IMR-90 (cell line): ENCODE data around the gene GSTT4. TPM values are rescaled to one million over a fixed set of nuclear protein-coding genes. Genes with fewer than 3 reads are reported as not detected.

ENCODE experiments used
- ATAC-seq: fragments of 200-7000 bp; cut with Tn5 transposase; 2 replicates; pipeline ENCODE4 v1.9.1; 2020; ENCODE audit warnings: low read depth, mild to moderate bottlenecking, moderate library complexity
- BruUV-seq: library from RNA; stranded (reverse); fragments of 400-500 nt; replicated peaks from 2 replicates; lab custom pipeline; 2021; lab: Mats Ljungman, UMichigan
- CTCF ChIA-PET: fragments of 300-600 bp; formaldehyde crosslinking; extraction: SDS; loops from one replicate; lab custom pipeline; 2021; ENCODE audit warnings: antibody characterized with exemption; lab: Yijun Ruan, JAX
- POLR2A ChIA-PET: fragments of 300-600 bp; sonication (Branson Sonifier 250); formaldehyde crosslinking; loops from one replicate; lab custom pipeline; 2022; ENCODE audit warnings: antibody characterized with exemption; ENCODE audit not compliant: unreplicated experiment; lab: Charles Lee
- DNase-seq: peaks from one replicate; pipeline ENCODE4 v3.0.0; 2013
- H2AFZ ChIP-seq: replicated peaks from 2 replicates; pipeline ENCODE3; 2013; ENCODE audit warnings: low read length, mild to moderate bottlenecking; ENCODE audit not compliant: poor library complexity
- H2AK5ac ChIP-seq: 2 replicates; pipeline ENCODE4 v1.6.1; 2013; ENCODE audit warnings: low read depth, low read length, inconsistent platforms
- H2AK9ac ChIP-seq: replicated peaks from 2 replicates; pipeline ENCODE3; 2013; ENCODE audit warnings: mild to moderate bottlenecking, low read depth, low read length, moderate library complexity; ENCODE audit not compliant: poor library complexity
- H2BK120ac ChIP-seq: 2 replicates; pipeline ENCODE4 v1.6.1; 2013; ENCODE audit warnings: low read depth, low read length, inconsistent platforms
- H2BK15ac ChIP-seq: 3 replicates; pipeline ENCODE4 v1.6.1; 2013; ENCODE audit warnings: low read depth, low read length, inconsistent platforms
- H2BK20ac ChIP-seq: 2 replicates; pipeline ENCODE4 v1.6.1; 2013; ENCODE audit warnings: low read depth, mild to moderate bottlenecking, inconsistent platforms, low read length, moderate library complexity
- H2BK5ac ChIP-seq: 2 replicates; pipeline ENCODE4 v1.6.1; 2013; ENCODE audit warnings: mild to moderate bottlenecking, low read depth, low read length, inconsistent platforms; ENCODE audit not compliant: poor library complexity, severe bottlenecking
- H3K14ac ChIP-seq: replicated peaks from 2 replicates; pipeline ENCODE4 v1.6.1; 2013; ENCODE audit warnings: low read depth, low read length, inconsistent platforms
- H3K18ac ChIP-seq: 2 replicates; pipeline ENCODE4 v1.6.1; 2013; ENCODE audit warnings: low read depth, low read length, control low read depth
- H3K23ac ChIP-seq: 2 replicates; pipeline ENCODE4 v1.6.1; 2013; ENCODE audit warnings: low read depth, low read length, inconsistent platforms
- H3K27ac ChIP-seq: 2 replicates; pipeline ENCODE4 v1.5.1; 2013; ENCODE audit warnings: mild to moderate bottlenecking, control low read depth, low read length; ENCODE audit not compliant: insufficient read depth
- H3K27me3 ChIP-seq: 2 replicates; pipeline ENCODE4 v1.6.1; 2013; ENCODE audit warnings: low read length; ENCODE audit not compliant: control insufficient read depth, insufficient read depth
- H3K36me3 ChIP-seq: 2 replicates; pipeline ENCODE4 v1.6.1; 2013; ENCODE audit warnings: low read length, mixed read lengths; ENCODE audit not compliant: control insufficient read depth, insufficient read depth
- H3K4ac ChIP-seq: 2 replicates; pipeline ENCODE4 v1.6.1; 2013; ENCODE audit warnings: low read depth, low read length, inconsistent platforms
- H3K4me1 ChIP-seq: 2 replicates; pipeline ENCODE4 v1.6.1; 2013; ENCODE audit warnings: low read length, mixed read lengths; ENCODE audit not compliant: control insufficient read depth, insufficient read depth
- H3K4me2 ChIP-seq: 2 replicates; pipeline ENCODE4 v1.6.1; 2013; ENCODE audit warnings: low read depth, mild to moderate bottlenecking, control low read depth, low read length, moderate library complexity
- H3K4me3 ChIP-seq: 2 replicates; pipeline ENCODE4 v1.5.1; 2013; ENCODE audit warnings: low read depth, mild to moderate bottlenecking, control low read depth, low read length, moderate library complexity; ENCODE audit not compliant: insufficient read depth
- H3K56ac ChIP-seq: 2 replicates; pipeline ENCODE4 v1.6.1; 2013; ENCODE audit warnings: low read length, inconsistent platforms; ENCODE audit not compliant: insufficient read depth; ENCODE audit errors: extremely low read depth
- H3K79me1 ChIP-seq, 2 experiments: 2 replicates each; pipeline ENCODE4 v1.6.1; 2013; ENCODE audit warnings: low read length in 2 of 2, inconsistent platforms in 1 of 2, low read depth in 1 of 2
- H3K9ac ChIP-seq: 2 replicates; pipeline ENCODE4 v1.6.1; 2013; ENCODE audit warnings: low read depth, low read length, control low read depth
- H3K9me1 ChIP-seq: 2 replicates; pipeline ENCODE4 v1.6.1; 2013; ENCODE audit warnings: low read length, inconsistent platforms; ENCODE audit not compliant: insufficient read depth
- H3K9me3 ChIP-seq: 2 replicates; pipeline ENCODE4 v1.6.1; 2013; ENCODE audit warnings: low read length; ENCODE audit not compliant: control insufficient read depth, insufficient read depth
- H4K20me1 ChIP-seq: 2 replicates; pipeline ENCODE4 v1.6.1; 2013; ENCODE audit warnings: low read length, inconsistent platforms; ENCODE audit not compliant: insufficient read depth
- H4K5ac ChIP-seq: 2 replicates; pipeline ENCODE4 v1.6.1; 2013; ENCODE audit warnings: mild to moderate bottlenecking, low read depth, low read length, control low read depth
- H4K8ac ChIP-seq, 2 experiments: 2 replicates each; pipeline ENCODE4 v1.6.1; 2013; ENCODE audit warnings: low read depth in 2 of 2, low read length in 2 of 2, control low read depth in 1 of 2, inconsistent platforms in 1 of 2
- H4K91ac ChIP-seq: 2 replicates; pipeline ENCODE4 v1.6.1; 2013; ENCODE audit warnings: low read depth, low read length, inconsistent platforms; ENCODE audit not compliant: insufficient read depth
- CEBPB ChIP-seq: IDR thresholded peaks from 2 replicates; pipeline ENCODE4 v1.6.1; 2012; ENCODE audit warnings: low read depth, low read length, improper control_type of control experiment
- CTCF ChIP-seq: conservative IDR thresholded peaks from 2 replicates; pipeline ENCODE4 v1.5.1; 2012; ENCODE audit warnings: mild to moderate bottlenecking, low read depth, low read length, improper control_type of control experiment
- FOS ChIP-seq: fragments of 150-350 bp; IDR thresholded peaks from 2 replicates; pipeline ENCODE4 v1.6.1; 2016; ENCODE audit warnings: low read depth, low read length
- NFE2L2 ChIP-seq: fragments of 150-350 bp; IDR thresholded peaks from 2 replicates; pipeline ENCODE4 v1.6.1; 2016; ENCODE audit warnings: low read depth, mild to moderate bottlenecking, low read length
- RAD21 ChIP-seq: IDR thresholded peaks from 2 replicates; pipeline ENCODE4 v1.6.1; 2012; ENCODE audit warnings: low read length, improper control_type of control experiment
- SMC3 ChIP-seq: fragments of 150-350 bp; IDR thresholded peaks from 2 replicates; pipeline ENCODE4 v1.6.1; 2016; ENCODE audit warnings: low read depth, mild to moderate bottlenecking, antibody characterized with exemption, low read length, moderate library complexity
- WGBS, 2 experiments: methylation state at CpG; one replicate each; pipeline versions ENCODE4 v1.1.5 to v1.1.7; 2013; ENCODE audit warnings: missing lambda C conversion rate in 2 of 2; ENCODE audit not compliant: insufficient read length in 1 of 2; ENCODE audit errors: extremely low coverage in 2 of 2; 5-methylcytosine and 5-hydroxymethylcytosine counted together
- dilution Hi-C: fragments of 300-500 bp; cut with HindIII; formaldehyde crosslinking; loops from one replicate; pipeline ENCODE4 v1.14.3; 2018; ENCODE audit warnings: low sequenced_read_pairs; ENCODE audit not compliant: unreplicated experiment
- in situ Hi-C: fragments of 300-500 bp; cut with MboI; formaldehyde crosslinking; loops from 3 replicates; pipeline ENCODE4 v1.14.3; 2019; ENCODE audit warnings: low sequenced_read_pairs, inconsistent platforms, mixed read lengths
- intact Hi-C: fragments of 100-400 bp; cut with micrococcal nuclease; formaldehyde crosslinking; loops from 2 replicates; pipeline ENCODE4 v1.10.0; 2022
- polyA plus RNA-seq, 3 experiments: library from polyadenylated mRNA; depleted of rRNA; stranded (reverse); fragments of >200 nt; gene quantifications; 2 replicates each; pipeline ENCODE4 v1.2.3, GENCODE V29; 2012; ENCODE audit warnings: low replicate concordance in 1 of 3
- total RNA-seq: library from RNA; depleted of rRNA; stranded (reverse); fragments of >200 nt; gene quantifications from 2 replicates; pipeline ENCODE4 v1.2.3, GENCODE V29; 2012

The GSTT4 gene
- total and polyA plus RNA-seq, 2 of the 4 experiments (the other 2 are of a cell fraction) = not detected

- Histone ChIP-seq H3K4me1 (no peaks in the 10 kb centered on the region), H3K23ac (no peak overlapping the region), H3K4me3 (no peak overlapping the region), H2BK15ac (no peak overlapping the region), H3K27ac (no peak overlapping the region), H3K27me3 (no peaks in the 10 kb centered on the region), H4K8ac (no peak overlapping the region), H2BK5ac (no peak overlapping the region), H2AFZ (no peak overlapping the region), H4K91ac (no peak overlapping the region), H2BK120ac (no peak overlapping the region), H3K9ac (no peak overlapping the region), H3K4me2 (no peak overlapping the region), H2AK5ac (no peak overlapping the region), H4K20me1 (peaks cover 8% of the 10 kb centered on the region), H3K4ac (no peak overlapping the region), H2BK20ac (no peak overlapping the region), H2AK9ac (no peak overlapping the region), H3K9me3 (no peaks in the 10 kb centered on the region), H3K36me3 (peaks cover 21% of the 10 kb centered on the region), H3K56ac (no peak overlapping the region), H3K14ac (no peak overlapping the region), H3K79me1 (peaks cover 9 to 23% of the 10 kb centered on the region in 2 experiments), H4K5ac (no peak overlapping the region), H3K9me1 (no peaks in the 10 kb centered on the region), H3K18ac (no peak overlapping the region)
- dilution Hi-C loops (no loop called here), intact Hi-C loops (no loop called here), in situ Hi-C loops (no loop called here)
- WGBS, 2 experiments = no CpG with 5 or more reads among the region's 6 CpGs
- ATAC-seq (no peak), DNase-seq (no peak)
- BruUV-seq = no TSS peak
- ChIA-PET CTCF (no interaction called here), POLR2A (interaction anchor here (0.6 kb wide), 1 partner anchor 113 kb away, joined by 3 read pairs; the partner anchor contains the start of gene SLC2A11)
- TF ChIP-seq RAD21 (no peak), CEBPB (no peak), FOS (no peak), CTCF (no peak), NFE2L2 (no peak), SMC3 (no peak)
These were observed 34.3 kb downstream of the GSTT4 start for GRCh38 chr22:23970816-23971486.
